GM18907 (cell line): ENCODE data around the gene PDZRN4.

Source experiments
- ATAC-seq: cut with Tn5 transposase; IDR thresholded peaks from one replicate; pipeline ENCODE4 v1.9.1; 2021; ENCODE audit warnings: mild to moderate bottlenecking, moderate library complexity; ENCODE audit not compliant: unreplicated experiment

Gene PDZRN4

GRCh38 chr12:41348198-41348597, 160.1 kb downstream of the PDZRN4 start:
- no peak for ATAC-seq

DNA sequence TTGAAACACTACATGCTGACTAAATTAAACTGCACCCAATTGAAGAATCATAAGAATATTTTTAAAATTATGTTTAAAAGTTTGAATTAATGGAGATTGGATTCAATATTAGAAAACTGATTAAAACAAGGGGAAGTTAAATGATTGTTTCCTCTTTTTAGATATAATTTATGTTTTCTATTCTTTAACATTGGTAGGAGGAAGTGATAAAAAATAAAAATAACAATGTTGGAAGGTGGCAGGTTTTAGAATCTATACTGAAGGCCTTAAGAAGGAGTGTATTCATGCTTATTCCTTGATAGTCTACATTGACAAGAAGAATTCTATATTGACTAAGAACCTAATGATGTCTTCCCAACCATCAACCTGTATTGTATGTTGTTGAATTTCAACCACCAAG, 168.1 kb downstream of the PDZRN4 start:
- no peak for ATAC-seq

- no peak for ATAC-seq
These were observed 173.6 kb downstream of the PDZRN4 start for GRCh38 chr12:41361738-41362137.

- ATAC-seq = no peak
These were observed 174.4 kb downstream of the PDZRN4 start for GRCh38 chr12:41362510-41362909.

- ATAC-seq = no peak
These were observed 174.8 kb downstream of the PDZRN4 start for GRCh38 chr12:41362931-41363330.

DNA sequence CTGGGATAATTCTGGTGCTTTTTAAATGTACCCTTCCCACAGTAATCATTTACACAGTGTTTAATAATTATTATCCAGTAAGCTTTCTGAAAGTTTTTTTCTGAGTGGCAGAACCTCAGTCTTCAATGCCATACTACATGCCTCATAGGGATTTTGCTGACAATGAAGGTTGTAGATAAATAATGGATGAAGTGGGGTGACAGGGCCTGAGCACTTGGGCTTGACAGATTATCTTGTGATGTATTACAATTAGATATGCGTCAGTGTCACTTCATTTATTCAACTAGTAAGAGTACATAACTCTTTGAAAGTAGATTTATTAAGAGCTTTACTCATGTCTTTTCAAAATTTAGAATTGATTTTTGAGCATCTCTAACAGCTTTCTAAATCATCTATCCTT, 176.1 kb downstream of the PDZRN4 start:
- ATAC-seq = no peak

DNA sequence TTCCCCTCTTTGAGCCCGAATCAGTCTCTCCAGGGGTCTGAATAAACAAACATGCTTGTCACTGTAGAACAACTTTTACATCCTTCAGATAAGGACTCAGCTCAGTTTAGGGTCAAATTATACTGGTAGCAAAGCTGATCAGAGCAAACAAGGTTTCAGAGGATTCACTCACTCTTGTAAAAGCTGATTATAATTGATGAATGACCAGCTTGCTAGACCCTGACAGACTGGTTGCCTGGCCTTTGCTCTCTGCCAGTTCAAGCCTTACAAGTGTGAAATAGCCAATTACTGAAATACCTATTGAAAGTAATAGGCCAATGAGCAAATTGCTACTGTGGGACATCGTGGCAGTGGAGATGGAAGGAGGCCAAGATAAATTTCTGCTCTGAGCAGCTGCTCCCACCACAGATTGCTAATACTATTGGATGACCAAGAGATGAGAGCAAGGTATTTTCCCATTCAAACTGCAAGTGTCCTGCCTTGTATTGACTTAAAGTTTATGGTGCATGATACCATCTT, 177.6 kb downstream of the PDZRN4 start:
- ATAC-seq = no peak

DNA sequence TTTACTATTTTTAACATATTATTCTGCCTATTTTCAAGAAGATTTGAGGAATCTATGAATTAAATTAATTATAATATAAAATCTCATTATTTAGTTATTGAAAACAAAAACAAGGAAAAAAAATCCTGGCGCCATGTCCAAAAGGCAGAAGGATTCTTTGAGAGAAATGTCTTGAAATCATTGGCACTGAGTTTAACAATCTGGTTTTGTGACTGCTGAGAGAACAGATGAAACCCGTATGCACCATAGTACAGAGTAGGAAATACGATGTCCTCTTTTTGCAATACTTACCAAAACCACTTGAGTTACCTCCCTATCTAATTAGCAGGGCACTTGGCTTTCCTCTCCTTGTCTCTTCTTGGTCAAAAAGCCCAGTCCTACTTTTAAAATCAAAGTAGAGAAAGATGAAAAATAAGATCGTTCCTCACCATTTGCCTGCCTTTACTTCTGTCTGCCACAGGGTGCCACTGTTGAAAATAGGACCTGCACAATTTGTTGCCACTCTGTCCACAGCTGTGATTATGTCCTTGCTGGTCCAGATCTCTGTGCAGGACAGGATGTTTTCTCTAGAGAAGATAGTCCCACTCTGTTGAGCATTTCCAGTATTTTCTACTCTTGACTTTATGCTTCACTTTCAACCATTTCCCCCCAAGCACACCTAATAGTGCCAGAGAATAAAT, 179.7 kb downstream of the PDZRN4 start:
- no peak for ATAC-seq

DNA sequence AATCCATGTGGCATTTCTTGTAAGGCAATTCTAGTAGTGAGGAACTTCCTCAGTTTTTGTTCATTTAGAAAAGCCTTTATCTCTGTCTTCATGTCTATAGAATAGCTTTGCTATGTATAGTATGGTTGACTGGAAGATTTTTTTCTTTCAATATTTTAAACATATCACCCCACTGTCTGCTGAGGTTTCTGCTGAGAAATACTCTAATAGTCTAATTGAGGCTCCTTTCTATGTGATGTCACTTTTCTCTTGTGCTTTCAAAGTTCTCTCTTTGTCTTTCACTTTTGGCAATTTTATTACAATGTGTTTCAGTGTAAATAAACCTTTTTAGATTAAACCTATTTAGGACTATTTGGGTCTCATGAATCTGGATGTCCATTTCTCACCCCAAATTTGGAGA, 192.8 kb downstream of the PDZRN4 start:
- no peak for ATAC-seq

DNA sequence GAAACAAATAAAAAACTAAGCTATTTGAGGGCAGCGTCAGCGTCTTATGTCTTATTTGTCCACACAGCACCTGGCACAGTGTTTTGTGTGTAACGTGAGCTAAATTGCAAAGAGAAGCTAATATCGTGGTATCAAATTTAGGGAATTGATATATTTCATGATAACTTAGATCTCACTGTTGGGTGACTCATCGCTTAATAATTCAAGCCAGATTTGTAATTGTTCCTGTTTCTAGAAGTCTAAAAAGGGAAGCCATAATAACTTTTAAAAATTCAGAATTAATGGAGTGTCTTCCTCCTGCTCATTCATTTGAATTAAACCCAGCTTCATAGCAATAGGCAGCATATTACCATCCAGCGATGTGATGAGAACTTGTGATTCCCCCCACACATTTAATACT, 214.7 kb downstream of the PDZRN4 start:
- ATAC-seq = no peak

GRCh38 chr12:41407232-41407799, 219.2 kb downstream of the PDZRN4 start:
- no peak for ATAC-seq

GRCh38 chr12:41409628-41410027, 221.5 kb downstream of the PDZRN4 start:
- ATAC-seq = no peak

DNA sequence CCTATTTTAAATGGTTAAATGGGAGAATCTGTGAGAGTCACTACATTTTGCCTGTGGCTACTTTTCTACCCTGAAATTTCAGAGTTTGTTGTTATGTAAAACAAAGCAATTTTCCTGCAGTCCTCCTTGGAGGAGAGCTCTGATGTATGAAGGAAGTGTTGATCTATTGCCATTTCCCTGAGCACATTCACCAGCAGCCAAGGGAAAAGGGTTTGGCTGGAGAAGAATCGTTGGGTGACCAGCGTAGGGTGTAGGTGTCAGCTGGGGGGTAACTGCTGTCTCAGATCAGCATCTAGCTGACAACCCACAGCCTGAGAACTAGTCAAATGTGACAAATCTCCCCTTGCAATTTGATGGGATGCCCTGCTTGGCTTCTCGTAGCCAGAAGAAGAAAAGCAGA, 230.5 kb downstream of the PDZRN4 start:
- no peak for ATAC-seq

GRCh38 chr12:41419131-41419893, 231.2 kb downstream of the PDZRN4 start:
- no peak for ATAC-seq

DNA sequence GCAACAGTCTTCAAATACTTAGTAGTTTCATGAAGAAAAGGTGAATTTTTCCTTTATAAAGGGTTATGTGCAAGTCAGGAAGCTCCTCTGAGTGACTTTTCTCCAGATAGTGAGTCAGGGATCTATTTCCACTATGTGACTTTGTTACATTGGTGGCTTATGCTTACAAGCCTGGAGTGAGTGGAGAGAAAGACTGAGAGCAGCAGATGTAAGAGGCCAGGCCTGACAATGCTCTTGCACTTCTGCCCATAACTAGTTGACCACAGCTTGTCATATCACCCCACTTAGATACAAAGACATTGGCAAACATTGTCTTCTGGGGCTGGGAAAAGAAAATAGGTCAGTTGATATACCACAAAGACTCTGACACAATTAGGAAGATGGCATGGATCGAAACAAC, 236.5 kb downstream of the PDZRN4 start:
- no peak for ATAC-seq

GRCh38 chr12:41433460-41433859, 245.3 kb downstream of the PDZRN4 start:
- no peak for ATAC-seq

DNA sequence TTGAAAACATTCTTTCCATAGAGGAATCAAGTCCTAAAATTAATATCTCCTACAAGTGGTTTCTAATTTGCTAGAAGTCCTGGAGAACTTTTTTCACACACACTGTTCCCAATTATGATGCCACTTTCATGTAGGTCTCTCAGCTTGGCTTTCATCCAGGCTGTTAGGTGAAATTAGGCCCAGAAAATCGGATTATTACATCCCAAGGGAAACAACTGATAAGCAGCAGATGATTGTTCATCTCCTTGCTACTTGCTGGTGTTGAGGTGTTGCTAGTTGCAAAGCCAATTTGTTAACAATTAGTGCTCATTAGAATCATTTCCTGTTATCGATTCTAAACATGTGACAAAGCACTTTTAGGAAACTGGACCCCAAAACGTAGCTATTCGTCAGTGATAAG, 248.0 kb downstream of the PDZRN4 start:
- no peak for ATAC-seq

DNA sequence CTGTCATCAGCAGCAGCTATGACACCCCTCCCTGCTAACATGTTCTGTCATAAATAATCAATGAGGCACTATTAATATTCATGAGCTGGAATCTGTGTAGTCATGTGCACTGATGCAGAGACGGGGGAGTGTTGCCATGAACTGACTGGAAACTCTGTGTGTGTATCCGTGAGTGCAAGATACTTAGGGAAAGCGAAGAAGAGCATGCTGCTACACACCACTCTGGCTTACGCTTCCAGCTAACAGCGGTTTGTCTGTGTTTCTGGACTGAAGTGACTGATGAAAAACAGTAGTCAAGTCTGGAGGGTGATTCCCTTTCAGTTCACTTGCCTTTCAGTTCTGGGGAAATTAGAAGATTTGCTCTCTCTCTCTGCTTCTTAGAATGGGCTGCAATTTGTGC, 249.4 kb downstream of the PDZRN4 start:
- no peak for ATAC-seq

GRCh38 chr12:41438854-41439541, 250.9 kb downstream of the PDZRN4 start:
- ATAC-seq = no peak

DNA sequence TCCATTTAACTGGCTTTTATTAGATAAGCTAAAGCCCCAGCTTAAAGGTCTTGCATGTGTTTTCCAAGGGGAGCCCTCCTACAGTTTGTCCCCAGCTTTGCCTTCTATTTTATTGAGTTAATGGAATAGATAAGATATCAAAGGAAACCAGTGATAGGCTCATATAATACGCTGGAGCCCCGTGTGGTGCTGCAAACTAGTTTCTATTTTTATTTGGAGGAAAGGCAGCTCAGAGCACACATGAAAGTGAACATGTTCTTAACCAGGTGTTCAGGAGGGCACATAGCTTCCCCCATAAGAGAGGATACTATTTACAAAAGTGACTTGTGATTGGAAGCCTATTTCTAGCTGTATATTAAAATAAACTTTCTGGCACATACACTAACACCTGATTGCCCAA, 251.7 kb downstream of the PDZRN4 start:
- no peak for ATAC-seq

DNA sequence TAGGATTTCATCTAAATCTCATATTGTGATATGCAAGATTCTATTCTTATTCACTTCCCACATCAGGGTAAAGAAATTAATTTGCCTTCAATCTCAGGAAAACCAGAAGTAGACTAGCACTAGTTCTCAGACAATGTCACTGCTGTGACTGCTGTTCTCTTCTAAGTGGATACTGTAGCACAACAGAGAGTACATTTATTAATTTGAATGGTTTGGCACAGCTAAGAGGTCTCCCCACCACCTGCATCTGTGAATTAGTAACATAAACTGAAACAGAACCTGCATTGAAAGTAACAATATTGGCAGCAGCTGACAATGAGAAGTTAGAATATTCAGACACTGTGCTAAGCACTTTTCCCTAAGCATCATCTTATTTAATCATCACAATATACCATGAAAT, 253.1 kb downstream of the PDZRN4 start:
- ATAC-seq = no peak
